Measurements from ENCODE around the gene HES7. TPM values are rescaled to one million over a fixed set of nuclear protein-coding genes. Genes with fewer than 3 reads are reported as not detected.
A peak's percentile ranks its signal among the peaks of the same experiment; 100 is the strongest.

Gene HES7
- total RNA-seq, 1 experiment from 2014 or later, result 0.33 TPM

- H3K9ac ChIP-seq (ENCODE audit: extremely low read depth, insufficient read length, low read length), result peak overlapping the region; percentile 21
- H3K36me3 Mint-ChIP-seq (ENCODE audit: insufficient read depth in 1 of 3, low read depth in 3 of 3), result no peaks in the 10 kb centered on the region
- no peak overlapping the region for H2AK5ac ChIP-seq (ENCODE audit: insufficient read length, low read length)
- no peak overlapping the region for H3K23ac ChIP-seq (ENCODE audit: insufficient read length, low read depth, low read length)
- H3K79me1 ChIP-seq (ENCODE audit: insufficient read depth, low read depth, low read length, poor library complexity, severe bottlenecking), result no peaks in the 10 kb centered on the region
- H3K56ac ChIP-seq (ENCODE audit: insufficient read length, low read depth, low read length), result no peak overlapping the region
- H2AFZ ChIP-seq (ENCODE audit: low read length), result no peak overlapping the region
- H3K9me3 Mint-ChIP-seq, result no peaks in the 10 kb centered on the region
- no peak overlapping the region for H2BK120ac ChIP-seq (ENCODE audit: low read depth, low read length, poor library complexity, severe bottlenecking)
- H4K91ac ChIP-seq (ENCODE audit: insufficient read length, low read depth, low read length), result no peak overlapping the region
- DNase-seq, result peak; percentile 92
- no peak overlapping the region for H3K18ac ChIP-seq (ENCODE audit: insufficient read length, low read depth, low read length)
- no peak overlapping the region for H4K8ac ChIP-seq (replicated peaks; ENCODE audit: insufficient read length, low read depth, low read length)
- H3K9me3 ChIP-seq (ENCODE audit: control insufficient read depth, low read depth, low read length), result no peaks in the 10 kb centered on the region
- TF ChIP-seq, protein P1, sequence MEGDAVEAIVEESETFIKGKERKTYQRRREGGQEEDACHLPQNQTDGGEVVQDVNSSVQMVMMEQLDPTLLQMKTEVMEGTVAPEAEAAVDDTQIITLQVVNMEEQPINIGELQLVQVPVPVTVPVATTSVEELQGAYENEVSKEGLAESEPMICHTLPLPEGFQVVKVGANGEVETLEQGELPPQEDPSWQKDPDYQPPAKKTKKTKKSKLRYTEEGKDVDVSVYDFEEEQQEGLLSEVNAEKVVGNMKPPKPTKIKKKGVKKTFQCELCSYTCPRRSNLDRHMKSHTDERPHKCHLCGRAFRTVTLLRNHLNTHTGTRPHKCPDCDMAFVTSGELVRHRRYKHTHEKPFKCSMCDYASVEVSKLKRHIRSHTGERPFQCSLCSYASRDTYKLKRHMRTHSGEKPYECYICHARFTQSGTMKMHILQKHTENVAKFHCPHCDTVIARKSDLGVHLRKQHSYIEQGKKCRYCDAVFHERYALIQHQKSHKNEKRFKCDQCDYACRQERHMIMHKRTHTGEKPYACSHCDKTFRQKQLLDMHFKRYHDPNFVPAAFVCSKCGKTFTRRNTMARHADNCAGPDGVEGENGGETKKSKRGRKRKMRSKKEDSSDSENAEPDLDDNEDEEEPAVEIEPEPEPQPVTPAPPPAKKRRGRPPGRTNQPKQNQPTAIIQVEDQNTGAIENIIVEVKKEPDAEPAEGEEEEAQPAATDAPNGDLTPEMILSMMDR (conservative IDR thresholded peaks at IDR 0.05), result peak; percentile 96
- peaks cover 6% of the 10 kb centered on the region for H3K23me2 ChIP-seq (ENCODE audit: insufficient read length, low read depth, low read length, poor library complexity, severe bottlenecking)
- peaks cover 10 to 11% of the 10 kb centered on the region in 2 experiments for H3K4me1 Mint-ChIP-seq
- H3K79me2 ChIP-seq (ENCODE audit: insufficient read depth, low read length), result no peaks in the 10 kb centered on the region
- peak overlapping the region; percentile 73 to 81 for H3K4me3 Mint-ChIP-seq
- H4K5ac ChIP-seq (ENCODE audit: insufficient read length, low read depth, low read length), result no peak overlapping the region
- H3K27me3 Mint-ChIP-seq (ENCODE audit: low read depth), result peaks cover 82% of the 10 kb centered on the region
- H3K4me2 ChIP-seq (ENCODE audit: insufficient read depth, insufficient read length, low read length), result peak overlapping the region; percentile 92
- WGBS (ENCODE audit: extremely low coverage, insufficient read length, low lambda C conversion rate), result no CpG with 5 or more reads among the region's 63 CpGs
- no peak overlapping the region for H2BK20ac ChIP-seq (ENCODE audit: low read depth, low read length, poor library complexity, severe bottlenecking)
- no peak overlapping the region for H3K4ac ChIP-seq (ENCODE audit: low read depth, low read length)
- no peak overlapping the region for H2BK15ac ChIP-seq (ENCODE audit: low read depth, low read length)
- H3K14ac ChIP-seq (ENCODE audit: insufficient read depth, low read length), result no peak overlapping the region
- H3K27ac ChIP-seq (ENCODE audit: insufficient read length, low read depth, low read length), result no peak overlapping the region
- peaks cover 3% of the 10 kb centered on the region; the same call in 1 of the 2 replicates for H3K27me3 ChIP-seq (ENCODE audit: insufficient read depth, low read length)
- no peak overlapping the region for H3T11ph ChIP-seq (ENCODE audit: low read length)
- H3K27ac Mint-ChIP-seq, result no peak overlapping the region
- H3K4me1 ChIP-seq (ENCODE audit: insufficient read depth, low read length), result no peaks in the 10 kb centered on the region
- H2BK5ac ChIP-seq (ENCODE audit: insufficient read length, low read length), result no peak overlapping the region
- no peaks in the 10 kb centered on the region for H4K20me1 ChIP-seq (ENCODE audit: control insufficient read depth, insufficient read depth, insufficient read length)
- no peak overlapping the region for H2BK12ac ChIP-seq (ENCODE audit: insufficient read length, low read depth, low read length)
Measured at GRCh38 chr17:8109661-8110455, 14.0 kb downstream of the HES7 start.

Data from H9 (cell line).